SK-N-SH treated with all-trans-retinoic acid at 6 μM for 48 hours (cell line): Measurements from ENCODE around the gene CASP9.
"Not testable (repeated sequence)": the region's sequence is repeated elsewhere in the genome, so short reads cannot be mapped to it uniquely, and the experiment has no call there.

Source experiments
- ATAC-seq: fragments of 200-7000 bp; cut with Tn5 transposase; 3 replicates; pipeline ENCODE4 v1.9.1; 2020; ENCODE audit warnings: mild to moderate bottlenecking, moderate library complexity
- ARNTL ChIP-seq: fragments of 450-650 bp; formaldehyde crosslinking; IDR thresholded peaks from 2 replicates; pipeline ENCODE4 v1.5.0; 2020; ENCODE audit warnings: low read depth, mild to moderate bottlenecking, moderate library complexity, borderline replicate concordance
- CREB5 ChIP-seq: fragments of 250-450 bp; sonication (Bioruptor Pico); IDR thresholded peaks from 2 replicates; pipeline ENCODE4 v1.5.1; 2020; ENCODE audit warnings: low read depth, mild to moderate bottlenecking, moderate library complexity
- CSDC2 ChIP-seq: fragments of 250-450 bp; sonication (Bioruptor Pico); IDR thresholded peaks from 2 replicates; pipeline ENCODE4 v1.5.0; 2020; ENCODE audit warnings: mild to moderate bottlenecking, moderate library complexity
- CSRNP3 ChIP-seq: fragments of 250-450 bp; sonication (Bioruptor Pico); IDR thresholded peaks from 2 replicates; pipeline ENCODE4 v1.5.1; 2021; ENCODE audit warnings: mild to moderate bottlenecking, moderate library complexity
- GLIS3 ChIP-seq: fragments of 250-450 bp; sonication (Bioruptor Pico); IDR thresholded peaks from 2 replicates; pipeline ENCODE4 v1.5.0; 2020; ENCODE audit warnings: mild to moderate bottlenecking, moderate library complexity
- ISL1 ChIP-seq: fragments of 250-450 bp; sonication (Bioruptor Pico); IDR thresholded peaks from 2 replicates; pipeline ENCODE4 v2.1.2; 2022; ENCODE audit warnings: mild to moderate bottlenecking, moderate library complexity
- OSR1 ChIP-seq: fragments of 250-450 bp; sonication (Bioruptor Pico); IDR thresholded peaks from 2 replicates; pipeline ENCODE4 v1.8.0; 2022; ENCODE audit warnings: moderate library complexity, mild to moderate bottlenecking, inconsistent platforms
- RARB ChIP-seq: fragments of 250-450 bp; sonication (Bioruptor Pico); IDR thresholded peaks from 2 replicates; pipeline ENCODE4 v1.8.0; 2021; ENCODE audit warnings: mild to moderate bottlenecking, moderate library complexity
- TOX ChIP-seq: fragments of 250-450 bp; sonication (Bioruptor Pico); IDR thresholded peaks from 2 replicates; pipeline ENCODE4 v1.8.0; 2021; ENCODE audit warnings: mild to moderate bottlenecking, moderate library complexity, borderline replicate concordance
- ZC3H10 ChIP-seq: fragments of 250-450 bp; sonication (Bioruptor Pico); IDR thresholded peaks from 2 replicates; pipeline ENCODE4 v1.5.1; 2021; ENCODE audit warnings: mild to moderate bottlenecking, moderate library complexity
- ZFP3 ChIP-seq: fragments of 250-450 bp; sonication (Bioruptor Pico); IDR thresholded peaks from 2 replicates; pipeline ENCODE4 v1.5.0; 2020; ENCODE audit warnings: mild to moderate bottlenecking, moderate library complexity
- ZFP30 ChIP-seq: fragments of 450-650 bp; formaldehyde crosslinking; IDR thresholded peaks from 2 replicates; pipeline ENCODE4 v1.5.0; 2022; ENCODE audit warnings: mild to moderate bottlenecking, moderate library complexity
- ZNF565 ChIP-seq: fragments of 450-650 bp; formaldehyde crosslinking; conservative IDR thresholded peaks from 2 replicates; pipeline ENCODE4 v1.5.0; 2020; ENCODE audit warnings: low read depth, mild to moderate bottlenecking, moderate library complexity
- ZNF70 ChIP-seq: fragments of 450-650 bp; formaldehyde crosslinking; IDR thresholded peaks from 2 replicates; pipeline ENCODE4 v1.5.0; 2020; ENCODE audit warnings: mild to moderate bottlenecking, moderate library complexity
- ZNF8 ChIP-seq: fragments of 450-650 bp; formaldehyde crosslinking; IDR thresholded peaks from 2 replicates; pipeline ENCODE4 v1.5.0; 2020; ENCODE audit warnings: mild to moderate bottlenecking, moderate library complexity
- TF ChIP-seq, protein P1 (sequence below): fragments of 250-450 bp; sonication (Bioruptor Pico); IDR thresholded peaks from 2 replicates; pipeline ENCODE4 v1.8.0; 2020; ENCODE audit warnings: mild to moderate bottlenecking, moderate library complexity, borderline replicate concordance
- TF ChIP-seq, protein P2 (sequence below): fragments of 250-450 bp; sonication (Bioruptor Pico); IDR thresholded peaks from 2 replicates; pipeline ENCODE4 v1.8.0; 2021; ENCODE audit warnings: low read depth, mild to moderate bottlenecking, moderate library complexity, borderline replicate concordance

The CASP9 gene

GRCh38 chr1:15519625-15520024 is 4.4 kb downstream of the CASP9 start:
- ATAC-seq = no peak
- no peak for TF ChIP-seq ZFP30 (CRISPR knock-in tag)
- TF ChIP-seq ZNF565 (CRISPR knock-in tag) = no peak
- TF ChIP-seq ARNTL (CRISPR knock-in tag) = no peak
- TF ChIP-seq ISL1 (CRISPR knock-in tag) = no peak
- TF ChIP-seq, protein P1, sequence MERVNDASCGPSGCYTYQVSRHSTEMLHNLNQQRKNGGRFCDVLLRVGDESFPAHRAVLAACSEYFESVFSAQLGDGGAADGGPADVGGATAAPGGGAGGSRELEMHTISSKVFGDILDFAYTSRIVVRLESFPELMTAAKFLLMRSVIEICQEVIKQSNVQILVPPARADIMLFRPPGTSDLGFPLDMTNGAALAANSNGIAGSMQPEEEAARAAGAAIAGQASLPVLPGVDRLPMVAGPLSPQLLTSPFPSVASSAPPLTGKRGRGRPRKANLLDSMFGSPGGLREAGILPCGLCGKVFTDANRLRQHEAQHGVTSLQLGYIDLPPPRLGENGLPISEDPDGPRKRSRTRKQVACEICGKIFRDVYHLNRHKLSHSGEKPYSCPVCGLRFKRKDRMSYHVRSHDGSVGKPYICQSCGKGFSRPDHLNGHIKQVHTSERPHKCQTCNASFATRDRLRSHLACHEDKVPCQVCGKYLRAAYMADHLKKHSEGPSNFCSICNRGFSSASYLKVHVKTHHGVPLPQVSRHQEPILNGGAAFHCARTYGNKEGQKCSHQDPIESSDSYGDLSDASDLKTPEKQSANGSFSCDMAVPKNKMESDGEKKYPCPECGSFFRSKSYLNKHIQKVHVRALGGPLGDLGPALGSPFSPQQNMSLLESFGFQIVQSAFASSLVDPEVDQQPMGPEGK (CRISPR knock-in tag) = no peak

GRCh38 chr1:15515022-15515663 is 8.9 kb downstream of the CASP9 start:
- TF ChIP-seq ZNF70 (CRISPR knock-in tag) = no peak
- no peak for TF ChIP-seq OSR1 (CRISPR knock-in tag)
- no peak for TF ChIP-seq ZFP30 (CRISPR knock-in tag)
- TF ChIP-seq, protein P2, sequence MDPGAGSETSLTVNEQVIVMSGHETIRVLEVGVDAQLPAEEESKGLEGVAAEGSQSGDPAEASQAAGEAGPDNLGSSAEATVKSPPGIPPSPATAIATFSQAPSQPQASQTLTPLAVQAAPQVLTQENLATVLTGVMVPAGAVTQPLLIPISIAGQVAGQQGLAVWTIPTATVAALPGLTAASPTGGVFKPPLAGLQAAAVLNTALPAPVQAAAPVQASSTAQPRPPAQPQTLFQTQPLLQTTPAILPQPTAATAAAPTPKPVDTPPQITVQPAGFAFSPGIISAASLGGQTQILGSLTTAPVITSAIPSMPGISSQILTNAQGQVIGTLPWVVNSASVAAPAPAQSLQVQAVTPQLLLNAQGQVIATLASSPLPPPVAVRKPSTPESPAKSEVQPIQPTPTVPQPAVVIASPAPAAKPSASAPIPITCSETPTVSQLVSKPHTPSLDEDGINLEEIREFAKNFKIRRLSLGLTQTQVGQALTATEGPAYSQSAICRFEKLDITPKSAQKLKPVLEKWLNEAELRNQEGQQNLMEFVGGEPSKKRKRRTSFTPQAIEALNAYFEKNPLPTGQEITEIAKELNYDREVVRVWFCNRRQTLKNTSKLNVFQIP (CRISPR knock-in tag) = no peak
- no peak for TF ChIP-seq RARB (CRISPR knock-in tag)
- TF ChIP-seq CSDC2 (CRISPR knock-in tag) = no peak
- TF ChIP-seq GLIS3 (CRISPR knock-in tag) = no peak
- no peak for TF ChIP-seq ARNTL (CRISPR knock-in tag)
- TF ChIP-seq CREB5 (CRISPR knock-in tag) = no peak

GRCh38 chr1:15514557-15514956 is 9.5 kb downstream of the CASP9 start:
- not testable (repeated sequence) for ATAC-seq

More at GRCh38 chr1:15515022-15515663, 8.9 kb downstream of the CASP9 start:
- ATAC-seq = no peak; the same call in 2 of the 3 replicates

DNA sequence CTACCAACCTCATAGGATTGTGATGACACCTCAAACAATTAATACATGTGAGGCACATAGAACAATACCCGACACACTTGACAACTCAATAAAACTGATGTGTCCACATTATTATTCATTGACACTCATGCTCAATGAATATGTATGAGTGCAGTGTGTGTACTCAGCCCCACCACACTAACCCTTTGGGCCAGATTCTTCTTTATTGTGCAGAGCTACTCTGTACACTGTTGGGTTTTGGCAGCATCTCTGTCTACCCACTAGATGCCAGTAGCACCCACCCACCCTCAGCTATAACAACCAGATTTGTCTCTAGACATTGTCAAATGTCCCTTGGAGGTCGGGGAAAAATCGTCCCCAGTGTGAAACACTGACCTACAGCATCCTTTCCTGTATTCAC is 10.1 kb downstream of the CASP9 start:
- TF ChIP-seq, protein P2 (CRISPR knock-in tag) = no peak
- TF ChIP-seq TOX (CRISPR knock-in tag) (no peak), ZFP30 (CRISPR knock-in tag) (no peak), CSDC2 (CRISPR knock-in tag) (no peak), CSRNP3 (CRISPR knock-in tag) (no peak), ZC3H10 (CRISPR knock-in tag) (no peak), ZNF8 (no peak), ZNF70 (CRISPR knock-in tag) (no peak)
- ATAC-seq = no peak

GRCh38 chr1:15513192-15513591 is 10.8 kb downstream of the CASP9 start:
- ATAC-seq = no peak

More at GRCh38 chr1:15513192-15513591, 10.8 kb downstream of the CASP9 start:
- TF ChIP-seq CSDC2 (CRISPR knock-in tag) (no peak), ZFP3 (CRISPR knock-in tag) (no peak), ARNTL (CRISPR knock-in tag) (no peak), GLIS3 (CRISPR knock-in tag) (no peak)
